ENCODE data around the gene FCHSD2.

- TF ChIP-seq YY1 (IDR thresholded peaks at IDR 0.05; ENCODE audit: insufficient read depth, insufficient read length) (no peak), ZNF274 (IDR thresholded peaks at IDR 0.05; ENCODE audit: low read depth, low read length) (no peak), SUZ12 (IDR thresholded peaks at IDR 0.05; ENCODE audit: extremely low read depth, insufficient read depth, insufficient read length) (no peak)
Measured at GRCh38 chr11:72788241-72788640, 353.9 kb downstream of the FCHSD2 start.

All from NT2/D1 (cell line).